Gastrocnemius medialis (tissue), 4 donors: ENCODE measurements around the gene EMC8.
"Not testable (repeated sequence)": the region's sequence is repeated elsewhere in the genome, so short reads cannot be mapped to it uniquely, and the experiment has no call there.

ENCODE experiments used
- POLR2A ChIP-seq, 2 donors: fragments of 450-650 bp; IDR thresholded peaks; one replicate each; pipeline ENCODE4 v1.6.1; 2017; ENCODE audit warnings: antibody characterized with exemption in 2 of 2, mild to moderate bottlenecking in 2 of 2, moderate library complexity in 2 of 2
- TF ChIP-seq, protein P1 (sequence below), 5 experiments: fragments of 450-650 bp in 3 of 5; fragments of 200-600 bp in 2 of 5; sonication (generic) in 2 of 5; IDR thresholded peaks in 4 of 5; conservative IDR thresholded peaks in 1 of 5; 1 replicate in 4 of 5; 2 replicates in 1 of 5; pipeline ENCODE4 v1.5.1; 2016 to 2019; ENCODE audit warnings: antibody characterized with exemption in 5 of 5, mild to moderate bottlenecking in 3 of 5, moderate library complexity in 3 of 5

GRCh38 chr16:85837654-85838053 lies 38.3 kb upstream of the EMC8 start:
- not testable (repeated sequence) for TF ChIP-seq POLR2A (IDR thresholded peaks at IDR 0.05)
- TF ChIP-seq, protein P1, sequence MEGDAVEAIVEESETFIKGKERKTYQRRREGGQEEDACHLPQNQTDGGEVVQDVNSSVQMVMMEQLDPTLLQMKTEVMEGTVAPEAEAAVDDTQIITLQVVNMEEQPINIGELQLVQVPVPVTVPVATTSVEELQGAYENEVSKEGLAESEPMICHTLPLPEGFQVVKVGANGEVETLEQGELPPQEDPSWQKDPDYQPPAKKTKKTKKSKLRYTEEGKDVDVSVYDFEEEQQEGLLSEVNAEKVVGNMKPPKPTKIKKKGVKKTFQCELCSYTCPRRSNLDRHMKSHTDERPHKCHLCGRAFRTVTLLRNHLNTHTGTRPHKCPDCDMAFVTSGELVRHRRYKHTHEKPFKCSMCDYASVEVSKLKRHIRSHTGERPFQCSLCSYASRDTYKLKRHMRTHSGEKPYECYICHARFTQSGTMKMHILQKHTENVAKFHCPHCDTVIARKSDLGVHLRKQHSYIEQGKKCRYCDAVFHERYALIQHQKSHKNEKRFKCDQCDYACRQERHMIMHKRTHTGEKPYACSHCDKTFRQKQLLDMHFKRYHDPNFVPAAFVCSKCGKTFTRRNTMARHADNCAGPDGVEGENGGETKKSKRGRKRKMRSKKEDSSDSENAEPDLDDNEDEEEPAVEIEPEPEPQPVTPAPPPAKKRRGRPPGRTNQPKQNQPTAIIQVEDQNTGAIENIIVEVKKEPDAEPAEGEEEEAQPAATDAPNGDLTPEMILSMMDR (IDR thresholded peaks at IDR 0.05 in 4 of 5, conservative IDR thresholded peaks at IDR 0.05 in 1 of 5): not testable (repeated sequence)
